DMS153 treated with DMSO at 0.1 percent for 48 hours (cell line): ENCODE data around the gene RPH3AL.
A peak's percentile ranks its signal among the peaks of the same experiment; 100 is the strongest.
"Not testable (repeated sequence)": the region's sequence is repeated elsewhere in the genome, so short reads cannot be mapped to it uniquely, and the experiment has no call there.

Experiments
- DNase-seq: peaks from one replicate; lab custom pipeline; 2025; ENCODE audit not compliant: unreplicated experiment; lab: John Stamatoyannopoulos, UW

The RPH3AL gene

DNA sequence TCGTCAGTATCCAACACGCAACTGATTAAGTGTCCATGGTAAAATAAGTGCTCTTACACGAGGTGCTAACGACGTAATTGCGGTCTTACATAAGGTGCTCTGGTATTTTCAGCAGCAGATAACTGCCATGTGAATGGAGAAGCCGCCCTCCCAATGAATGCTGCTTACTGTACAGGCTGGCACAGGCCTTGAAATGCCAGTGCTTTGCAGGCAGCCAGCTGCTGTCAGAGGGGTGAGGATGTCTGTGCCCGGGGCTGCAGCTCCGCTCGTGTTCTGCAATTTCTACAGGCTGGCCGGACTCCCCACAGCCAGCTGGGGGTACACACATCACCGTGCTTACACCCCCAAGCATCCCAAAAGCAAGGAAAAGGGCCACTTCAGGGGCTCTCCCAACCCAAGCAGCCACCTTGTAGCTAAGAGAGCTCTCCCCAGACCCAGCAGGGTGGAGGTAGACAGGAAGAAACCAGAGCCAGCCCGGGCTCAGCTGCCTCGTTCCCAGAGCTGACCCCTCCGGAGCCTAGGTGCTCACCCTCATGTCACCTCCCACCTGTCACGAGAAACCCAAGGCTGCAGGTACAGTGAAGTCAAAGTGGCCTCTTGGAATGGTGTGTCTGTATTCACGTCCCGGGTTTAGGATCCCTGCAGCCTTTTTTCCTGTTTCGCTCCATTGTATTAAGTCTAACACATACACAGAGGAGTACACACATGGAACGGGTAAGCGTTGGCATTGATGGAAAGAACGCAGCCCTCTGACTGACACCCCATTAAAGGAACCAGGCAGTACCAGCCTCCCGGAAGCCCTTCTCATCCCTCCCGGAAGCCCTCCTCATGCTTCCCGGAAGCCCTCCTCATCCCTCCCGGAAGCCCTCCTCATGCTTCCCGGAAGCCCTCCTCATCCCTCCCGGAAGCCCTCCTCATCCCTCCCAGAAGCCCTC lies 27.2 kb upstream of the RPH3AL start:
- DNase-seq, result no peak

DNA sequence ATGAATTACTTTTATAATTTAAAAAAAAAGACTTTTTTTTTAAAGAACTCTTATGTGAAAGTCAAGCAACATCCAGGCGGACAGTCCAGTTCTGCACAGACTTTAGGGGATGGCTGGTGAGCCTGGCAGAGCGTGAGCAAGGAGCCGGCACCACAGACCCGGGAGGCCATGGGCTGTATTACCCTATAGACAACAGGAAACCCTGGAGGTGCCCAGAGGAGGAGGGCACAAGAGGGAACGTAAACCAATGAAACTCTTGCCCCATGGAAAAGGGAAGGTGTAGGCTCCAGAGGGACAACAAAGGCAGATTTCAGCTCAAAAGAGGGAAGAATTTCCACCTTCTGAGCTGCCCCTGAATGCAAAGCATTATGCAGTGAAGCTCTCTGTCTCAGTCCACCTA lies 25.5 kb upstream of the RPH3AL start:
- DNase-seq, result peak; percentile 34

DNA sequence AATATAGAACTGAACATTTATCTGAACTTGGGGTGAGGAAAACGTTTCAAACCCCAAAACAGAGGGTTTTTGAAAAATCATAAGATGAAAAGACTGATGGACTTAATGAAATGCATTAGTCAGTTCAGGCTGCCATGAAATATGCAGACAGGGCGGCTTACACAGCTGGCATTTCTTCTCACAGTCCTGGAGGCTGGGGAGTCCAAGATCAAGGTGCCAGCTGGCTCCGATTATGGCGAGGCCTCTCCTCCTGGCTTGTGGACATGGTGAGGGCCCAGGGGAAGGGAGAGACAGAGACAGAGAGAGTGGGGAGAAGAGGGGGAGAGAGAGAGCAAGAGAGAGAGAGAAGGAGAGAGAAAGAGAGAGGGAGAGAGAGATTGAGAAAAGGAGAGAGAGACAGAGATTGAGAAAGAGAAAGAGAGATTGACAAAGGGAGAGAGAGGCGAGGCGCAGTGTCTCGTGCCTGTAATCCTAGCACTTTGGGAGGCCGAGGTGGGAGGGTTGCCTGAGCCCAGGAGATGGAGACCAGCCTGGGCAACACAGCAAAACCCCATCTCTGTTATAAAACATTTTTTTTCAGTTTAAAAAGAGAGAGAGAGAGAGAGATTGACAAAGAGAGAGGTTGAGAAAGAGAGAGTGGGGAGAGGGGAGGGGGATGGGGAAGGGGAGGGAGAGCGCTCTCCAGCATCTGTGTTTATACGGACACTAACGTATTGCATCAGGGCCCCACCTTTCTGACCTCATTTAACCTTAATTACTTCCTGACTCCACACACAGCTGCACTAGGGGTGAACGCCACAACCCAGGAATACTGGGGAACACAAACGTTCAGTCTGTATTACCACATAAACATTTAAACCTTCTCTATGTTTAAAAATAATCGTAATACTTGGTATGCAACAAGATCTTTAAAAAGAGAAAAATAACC lies 24.6 kb upstream of the RPH3AL start:
- DNase-seq, result peak; percentile 46

DNA sequence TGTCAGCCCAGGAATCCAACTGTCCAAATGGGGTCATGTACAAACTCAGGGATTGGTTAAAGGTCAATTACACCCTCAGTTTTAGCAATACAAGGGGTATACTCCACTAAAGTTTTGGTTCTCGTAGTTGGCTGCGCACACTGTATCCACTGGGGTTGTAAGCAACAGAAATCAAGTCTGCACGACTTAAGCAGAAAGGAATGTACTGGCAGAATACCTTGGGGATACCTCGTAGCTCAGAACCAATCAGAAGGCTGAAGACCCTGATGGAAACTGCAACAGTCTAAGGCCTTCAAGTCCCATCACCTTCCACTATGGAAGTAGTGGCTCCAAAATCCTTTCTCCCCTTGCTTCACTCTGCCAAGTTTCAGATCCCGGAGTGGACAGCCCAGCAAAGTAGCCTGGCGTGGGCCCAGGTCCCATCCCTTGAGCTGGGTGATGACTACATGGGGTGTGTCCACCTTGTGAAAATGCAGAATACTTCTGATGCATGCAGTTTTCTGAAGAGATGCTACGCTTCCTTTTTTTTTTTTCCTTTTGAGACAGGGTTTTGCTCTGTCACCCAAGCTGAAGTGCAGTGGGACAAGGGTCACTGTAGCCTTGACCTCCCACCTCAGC lies 21.1 kb upstream of the RPH3AL start:
- DNase-seq, result no peak

DNA sequence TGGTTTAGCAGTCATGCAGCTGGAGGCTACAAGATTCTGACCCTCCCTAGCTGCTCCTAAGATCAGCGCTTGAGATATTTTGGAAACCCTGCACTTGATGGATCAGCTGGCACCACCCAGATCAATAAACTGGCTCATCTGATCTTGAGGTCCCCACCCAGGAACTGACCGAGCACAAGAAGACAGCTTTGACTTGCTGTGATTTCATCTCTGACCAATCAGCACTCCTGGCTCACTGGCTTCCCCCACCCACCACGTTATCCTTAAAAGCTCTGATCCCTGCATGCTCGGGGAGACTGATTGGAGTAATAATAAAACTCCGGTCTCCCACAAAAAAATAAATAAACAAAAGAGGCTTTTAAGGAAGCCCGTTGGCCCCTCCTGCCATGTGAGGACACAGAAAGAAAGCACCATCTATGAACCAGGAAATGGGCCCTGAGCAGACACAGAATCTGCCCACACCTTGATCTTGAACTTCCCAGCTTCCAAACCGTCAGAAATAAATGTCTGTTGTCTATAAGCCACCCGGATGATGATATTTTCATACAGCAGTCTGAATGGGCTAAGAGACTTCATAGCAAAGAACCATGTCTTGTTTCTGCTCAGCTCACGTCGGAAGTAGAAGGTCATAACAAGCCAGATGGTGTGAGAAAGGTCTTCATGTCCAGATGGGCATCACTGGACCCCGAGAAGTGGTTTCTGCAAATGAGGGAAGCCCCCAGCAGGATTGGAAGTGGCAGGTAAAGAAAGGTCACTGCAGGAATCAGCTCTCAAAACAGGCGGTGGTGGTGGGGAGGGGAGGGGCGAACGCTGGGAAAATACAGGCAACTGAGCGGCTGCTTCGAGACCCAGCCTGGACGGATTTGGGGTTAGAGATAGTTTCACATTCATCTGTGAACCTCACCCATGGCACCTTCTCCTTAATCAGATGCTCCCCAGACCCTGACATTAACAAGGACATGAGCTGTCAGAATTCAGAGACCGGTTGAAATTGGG lies 19.8 kb upstream of the RPH3AL start:
- no peak for DNase-seq

DNA sequence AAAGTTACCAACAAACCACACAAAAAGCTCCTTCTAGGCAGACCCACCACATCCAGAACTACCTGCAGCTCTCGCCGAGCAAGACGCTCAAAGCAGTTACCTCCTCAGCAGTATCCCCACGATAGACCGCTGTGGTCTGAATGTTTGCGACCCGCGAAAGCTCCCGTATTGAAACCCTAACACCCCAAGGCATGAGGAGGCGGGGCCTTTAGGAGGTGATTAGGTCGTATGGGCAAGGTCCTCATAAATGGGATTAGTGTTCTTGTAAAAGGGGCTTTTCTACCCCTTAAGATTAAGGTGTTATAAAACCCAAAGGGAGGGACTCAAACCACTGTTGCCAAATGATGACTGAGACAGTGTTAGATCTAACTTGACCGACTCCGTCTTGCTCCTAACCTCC lies 19.0 kb upstream of the RPH3AL start:
- no peak for DNase-seq

DNA sequence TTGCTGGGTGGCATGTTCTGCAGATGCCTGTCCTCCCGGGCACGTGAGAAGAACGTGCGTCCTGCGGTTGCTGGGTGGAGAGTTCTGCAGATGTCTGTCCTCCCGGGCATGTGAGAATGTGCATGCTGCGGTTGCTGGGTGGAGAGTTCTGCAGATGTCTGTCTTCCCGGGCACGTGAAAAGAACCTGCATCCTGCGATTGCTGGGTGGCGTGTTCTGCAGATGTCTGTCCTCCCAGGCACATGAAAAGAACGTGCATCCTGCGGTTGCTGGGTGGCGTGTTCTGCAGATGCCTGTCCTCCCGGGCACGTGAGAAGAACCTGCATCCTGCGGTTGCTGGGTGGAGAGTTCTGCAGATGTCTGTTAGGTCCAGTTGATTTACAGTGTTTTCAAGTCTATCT lies 15.0 kb upstream of the RPH3AL start:
- not testable (repeated sequence) for DNase-seq

DNA sequence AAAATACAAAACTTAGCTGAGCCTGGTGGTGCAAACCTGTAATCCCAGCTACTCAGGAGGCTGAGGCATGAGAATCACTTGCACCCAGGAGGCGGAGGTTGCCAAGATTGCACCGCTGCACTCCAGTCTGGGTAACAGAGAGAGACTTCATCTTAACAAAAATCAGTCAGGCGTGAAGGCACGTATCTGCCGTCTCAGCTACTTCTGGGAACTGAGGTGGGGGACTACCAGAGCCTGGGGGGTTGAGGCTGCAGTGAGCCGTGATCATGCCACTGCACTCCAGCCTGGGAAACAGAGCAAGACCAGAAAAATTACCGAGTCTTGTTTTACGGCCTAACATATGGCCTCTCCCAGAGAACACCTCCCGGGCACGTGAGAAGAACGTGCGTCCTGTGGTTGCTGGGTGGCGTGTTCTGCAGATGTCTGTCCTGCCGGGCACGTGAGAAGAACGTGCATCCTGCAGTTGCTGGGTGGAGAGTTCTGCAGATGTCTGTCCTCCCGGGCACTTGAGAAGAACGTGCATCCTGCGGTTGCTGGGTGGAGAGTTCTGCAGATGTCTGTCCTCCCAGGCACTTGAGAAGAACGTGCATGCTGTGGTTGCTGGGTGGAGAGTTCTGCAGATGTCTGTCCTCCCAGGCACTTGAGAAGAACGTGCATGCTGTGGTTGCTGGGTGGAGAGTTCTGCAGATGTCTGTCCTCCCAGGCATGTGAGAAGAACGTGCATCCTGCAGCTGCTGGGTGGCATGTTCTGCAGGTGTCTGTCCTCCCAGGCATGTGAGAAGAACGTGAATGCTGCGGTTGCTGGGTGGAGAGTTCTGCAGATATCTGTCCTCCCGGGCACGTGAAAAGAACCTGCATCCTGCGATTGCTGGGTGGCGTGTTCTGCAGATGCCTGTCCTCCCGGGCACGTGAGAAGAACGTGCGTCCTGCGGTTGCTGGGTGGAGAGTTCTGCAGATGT lies 14.3 kb upstream of the RPH3AL start:
- DNase-seq, result not testable (repeated sequence)

DNA sequence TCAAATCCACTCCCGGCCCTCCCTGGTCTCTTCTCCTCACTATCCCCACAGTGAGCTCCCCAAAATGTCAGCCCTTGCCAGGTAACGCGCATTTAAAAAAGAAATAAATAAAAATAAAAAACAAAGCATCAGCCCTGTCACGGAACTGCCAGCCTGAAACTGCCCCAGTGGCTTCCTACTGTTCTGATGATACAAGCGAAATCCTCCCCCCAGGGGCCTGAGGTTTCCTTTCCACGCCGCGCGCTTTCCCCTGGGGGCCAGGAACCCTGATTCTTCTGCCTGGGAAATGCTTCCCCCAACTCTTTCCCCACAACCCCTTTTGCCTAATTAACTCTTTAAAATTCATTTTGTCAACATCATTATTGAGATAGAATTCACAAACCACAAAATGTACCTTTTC lies 12.2 kb upstream of the RPH3AL start:
- DNase-seq, result no peak

DNA sequence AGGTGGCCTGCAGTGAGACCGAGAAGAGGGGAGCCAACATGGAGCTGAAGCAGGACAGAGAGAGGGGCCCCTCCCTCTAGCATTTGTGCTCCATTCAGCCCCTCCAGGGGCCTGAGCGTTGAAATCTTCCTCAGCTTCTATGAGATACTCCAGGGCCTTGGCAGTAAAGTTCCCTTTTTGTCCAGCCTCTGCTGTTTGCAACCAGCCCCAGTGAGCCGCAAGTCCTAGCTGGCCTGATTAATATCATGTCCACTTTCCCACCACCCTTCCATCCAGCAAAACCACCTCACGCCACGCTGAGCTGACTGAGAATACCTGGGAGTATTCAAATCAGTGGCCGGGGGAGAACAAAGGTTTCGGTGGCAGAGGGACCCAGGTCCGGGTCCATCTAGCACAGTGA lies 11.7 kb upstream of the RPH3AL start:
- DNase-seq, result no peak

DNA sequence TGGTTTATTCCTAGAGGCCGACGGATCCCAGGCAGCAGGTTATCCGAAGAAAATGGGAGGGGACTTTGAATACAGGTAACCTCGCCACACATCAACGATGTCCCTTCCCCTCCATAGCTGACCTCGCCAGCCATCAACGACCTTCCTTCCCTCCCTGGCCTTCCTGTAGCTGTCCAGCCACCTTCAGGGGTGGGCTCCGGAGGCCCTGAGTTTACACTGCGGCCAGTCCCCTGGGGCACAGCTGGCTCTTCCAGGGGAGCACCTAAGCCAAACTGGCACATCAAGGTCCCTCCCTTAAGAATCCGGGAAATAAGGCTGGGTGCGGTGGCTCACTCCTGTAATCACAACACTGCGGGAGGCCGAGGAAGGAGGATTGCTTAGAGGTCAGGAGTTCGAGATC lies 10.1 kb upstream of the RPH3AL start:
- no peak for DNase-seq

DNA sequence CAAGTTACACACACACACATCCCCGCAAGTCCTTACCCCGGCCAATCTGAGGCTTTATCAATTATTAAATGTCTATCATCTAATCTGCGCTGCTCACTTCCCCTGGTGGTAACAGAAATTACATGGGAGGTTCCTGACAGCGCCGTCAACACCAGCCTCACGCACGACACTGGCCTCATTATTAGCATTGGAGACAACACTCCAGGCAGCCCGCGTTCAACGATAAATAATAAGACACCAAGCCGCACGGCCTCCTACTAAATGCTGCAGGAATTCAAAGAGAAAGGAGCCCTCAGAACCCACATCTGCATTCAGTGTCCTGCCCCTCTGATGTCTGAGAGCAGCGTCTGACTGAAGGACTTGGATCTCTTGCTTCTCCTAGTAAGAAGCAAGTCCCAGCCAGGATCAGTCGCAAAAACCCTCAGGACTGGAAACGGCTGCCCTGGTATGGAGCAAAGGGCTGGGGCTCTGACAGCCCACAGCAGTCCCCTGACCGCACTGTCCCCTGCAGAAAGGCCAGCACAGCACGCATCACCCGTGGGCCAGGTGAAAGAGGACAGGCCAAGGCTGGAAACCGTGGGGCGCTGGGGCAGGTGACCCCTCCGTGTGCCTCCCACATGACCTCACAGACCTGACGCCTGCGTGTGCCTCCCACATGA lies 7.6 kb upstream of the RPH3AL start:
- no peak for DNase-seq

DNA sequence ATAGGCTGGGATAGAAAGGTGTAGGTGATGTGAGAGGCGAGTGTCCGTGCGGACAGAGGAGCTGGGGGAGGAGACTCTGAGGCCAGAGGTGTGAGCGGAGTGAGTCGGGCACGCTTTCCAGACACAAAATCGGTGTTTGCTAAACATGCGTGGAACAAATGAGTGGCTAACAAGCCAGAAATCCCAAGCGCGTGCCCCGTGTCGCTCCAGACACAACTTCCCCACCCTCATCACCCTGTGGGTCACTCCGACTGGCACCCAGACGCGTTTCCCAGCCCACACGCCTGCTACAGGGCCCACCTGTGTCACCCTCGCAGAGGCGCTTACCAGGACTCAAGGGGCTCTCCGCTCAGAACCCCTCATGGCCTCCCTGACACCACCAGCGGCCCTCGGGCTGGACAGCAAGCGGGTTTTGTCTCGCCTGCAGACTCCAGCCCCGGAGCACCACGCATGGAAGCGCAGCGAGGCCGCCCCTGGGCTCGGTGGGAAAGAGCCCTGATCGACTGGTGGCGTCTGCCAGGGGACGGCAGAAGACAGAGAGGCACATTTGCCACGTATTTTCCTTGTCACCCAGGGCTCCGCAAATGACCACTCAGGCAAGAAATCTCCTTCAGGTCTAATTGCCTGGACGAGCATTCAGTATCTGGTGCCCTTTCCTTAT lies 6.0 kb upstream of the RPH3AL start:
- no peak for DNase-seq

DNA sequence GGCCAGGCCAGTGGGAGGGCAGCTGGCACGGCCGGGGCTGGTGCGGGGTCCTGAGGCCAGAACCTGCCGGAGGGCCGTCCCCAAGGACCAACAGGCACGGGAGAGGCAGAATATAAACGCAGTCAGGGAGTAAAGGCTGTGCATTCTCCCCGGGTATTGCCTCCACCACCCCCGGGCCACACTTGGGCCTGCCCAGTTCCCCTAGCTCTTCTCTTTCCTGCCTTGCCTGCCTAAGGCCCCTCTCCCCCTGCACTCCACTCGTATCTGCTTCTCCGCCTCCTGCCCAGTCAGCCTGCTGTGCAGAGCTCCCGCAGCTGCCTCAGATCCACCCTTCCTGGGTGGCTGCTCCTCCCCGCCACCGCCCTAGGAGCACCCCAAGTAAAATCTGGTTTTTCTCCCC lies 5.0 kb upstream of the RPH3AL start:
- DNase-seq, result no peak

DNA sequence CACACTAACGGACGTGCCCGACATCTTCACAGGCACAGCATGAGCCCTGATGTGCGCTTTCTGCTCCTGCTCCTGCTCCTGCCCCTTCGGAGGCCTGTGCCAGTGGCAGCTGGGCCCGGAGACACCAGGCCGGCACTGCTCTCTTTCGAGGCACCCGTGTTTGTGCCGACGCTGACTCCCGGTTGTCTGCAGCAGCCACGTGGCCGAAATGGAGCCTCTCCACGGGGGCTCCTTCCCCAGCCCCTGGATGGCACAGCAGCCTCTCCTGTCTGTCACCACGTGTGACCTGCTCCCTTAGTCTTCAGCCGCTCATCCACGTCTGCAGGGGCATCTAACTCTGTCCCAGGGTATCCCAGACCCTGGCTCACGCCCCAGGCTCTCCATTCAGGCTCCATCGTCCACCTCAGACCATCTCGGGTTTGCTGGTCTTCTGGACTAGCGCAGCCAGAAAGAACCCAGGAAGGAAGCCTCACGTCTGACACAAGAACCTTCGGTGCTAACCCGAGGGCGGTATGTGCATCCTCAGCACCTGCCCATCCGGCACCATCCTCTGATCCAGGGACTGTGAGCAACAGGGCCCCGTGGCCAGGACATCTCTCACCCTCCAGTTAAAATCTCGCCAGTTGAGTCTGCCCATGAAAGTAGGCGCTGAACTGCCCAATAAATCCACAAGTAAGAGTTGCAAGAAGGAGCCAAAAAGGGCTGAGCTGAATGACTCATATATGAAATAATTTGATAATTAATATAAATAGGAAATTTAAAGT lies 4.2 kb upstream of the RPH3AL start:
- DNase-seq, result no peak

DNA sequence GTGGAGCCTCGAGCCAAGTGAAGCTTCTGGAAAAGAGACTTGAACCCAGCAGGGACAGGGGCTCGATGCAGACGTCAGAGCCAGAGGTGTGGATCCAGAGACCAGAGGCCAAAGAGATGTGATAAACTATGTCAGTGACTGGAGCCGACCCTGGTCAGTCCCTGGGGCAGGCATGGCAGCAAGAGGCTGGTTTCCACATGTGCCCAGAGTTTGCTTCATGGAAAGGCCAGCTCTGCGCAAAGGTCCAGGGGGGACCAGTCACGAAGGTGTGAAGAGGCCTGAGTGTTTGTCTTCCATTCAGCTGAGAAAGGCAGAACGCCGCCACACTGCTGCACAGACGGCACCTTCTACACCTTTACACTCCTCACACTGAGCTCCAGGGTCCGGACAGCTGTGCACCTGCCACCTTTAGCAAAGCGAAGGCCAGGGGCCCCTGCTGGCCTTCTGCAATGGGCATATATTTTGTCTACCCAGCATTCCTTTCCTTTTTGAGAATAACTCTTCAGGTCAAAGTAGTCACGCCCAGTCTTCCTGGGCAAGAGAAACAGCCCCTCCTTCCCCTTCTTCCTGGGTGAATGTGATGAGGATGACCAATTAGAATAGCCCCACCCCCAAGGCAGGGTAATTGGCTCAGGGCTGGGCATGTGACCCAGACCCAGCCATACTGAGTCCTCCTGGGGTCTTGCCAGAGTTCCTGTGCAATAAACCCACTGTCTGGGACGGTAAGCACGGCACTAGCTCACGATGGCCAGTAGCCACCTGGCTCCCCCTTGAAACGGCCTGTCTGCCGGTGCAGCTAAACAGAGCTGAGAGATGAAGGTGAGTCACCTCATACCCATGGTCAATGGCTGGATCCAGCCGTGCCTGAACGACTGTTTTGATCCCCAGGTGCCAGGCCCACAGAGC lies 2.3 kb upstream of the RPH3AL start:
- DNase-seq, result peak; percentile 30
